Mesendoderm (in vitro differentiated cells): ENCODE data around the gene USP22.

ENCODE experiments used
- DNase-seq: peaks from one replicate; pipeline ENCODE4 v3.0.0; 2013
- H2AK5ac ChIP-seq: 2 replicates; pipeline ENCODE4 v1.6.1; 2013; ENCODE audit warnings: low read length, inconsistent platforms
- H2BK120ac ChIP-seq: 2 replicates; pipeline ENCODE4 v1.6.1; 2013; ENCODE audit warnings: low read depth, mild to moderate bottlenecking, low read length, moderate library complexity, mixed read lengths
- H2BK15ac ChIP-seq: replicated peaks from 2 replicates; pipeline ENCODE4 v1.6.1; 2013; ENCODE audit warnings: low read depth, mild to moderate bottlenecking, moderate library complexity
- H2BK5ac ChIP-seq: 2 replicates; pipeline ENCODE4 v1.6.1; 2013; ENCODE audit warnings: low read length, inconsistent platforms
- H3K18ac ChIP-seq: 2 replicates; pipeline ENCODE4 v1.6.1; 2013; ENCODE audit warnings: mild to moderate bottlenecking, low read length, mixed read lengths
- H3K23ac ChIP-seq: one replicate; pipeline ENCODE4 v1.6.1; 2013; ENCODE audit warnings: low read length
- H3K27ac ChIP-seq: 2 replicates; pipeline ENCODE4 v1.5.1; 2013; ENCODE audit warnings: low read depth, mild to moderate bottlenecking, inconsistent platforms, low read length, moderate library complexity
- H3K27me3 ChIP-seq: 2 replicates; pipeline ENCODE4 v1.6.1; 2013; ENCODE audit warnings: low read length, control low read depth, mild to moderate bottlenecking, inconsistent platforms; ENCODE audit not compliant: insufficient read depth, poor library complexity
- H3K36me3 ChIP-seq: 2 replicates; pipeline ENCODE4 v1.6.1; 2013; ENCODE audit warnings: low read length, inconsistent platforms; ENCODE audit not compliant: control insufficient read depth, insufficient read depth
- H3K4ac ChIP-seq: one replicate; pipeline ENCODE4 v1.6.1; 2013; ENCODE audit warnings: low read depth, mild to moderate bottlenecking, low read length, moderate library complexity
- H3K4me1 ChIP-seq: 2 replicates; pipeline ENCODE4 v1.6.1; 2013; ENCODE audit warnings: low read depth, low read length, inconsistent platforms; ENCODE audit not compliant: control insufficient read depth
- H3K4me2 ChIP-seq: 2 replicates; pipeline ENCODE4 v1.6.1; 2013; ENCODE audit warnings: low read length
- H3K4me3 ChIP-seq: 2 replicates; pipeline ENCODE4 v1.5.1; 2013; ENCODE audit warnings: mild to moderate bottlenecking, low read length
- H3K56ac ChIP-seq: one replicate; pipeline ENCODE4 v1.6.1; 2013; ENCODE audit warnings: low read length
- H3K79me1 ChIP-seq: 2 replicates; pipeline ENCODE4 v1.6.1; 2013; ENCODE audit warnings: low read length, inconsistent platforms
- H3K79me2 ChIP-seq: 2 replicates; pipeline ENCODE4 v1.6.1; 2013; ENCODE audit warnings: mild to moderate bottlenecking, low read length; ENCODE audit not compliant: control insufficient read depth, insufficient read depth
- H3K9ac ChIP-seq: 2 replicates; pipeline ENCODE4 v1.6.1; 2013; ENCODE audit warnings: low read length, inconsistent platforms
- H4K5ac ChIP-seq: one replicate; pipeline ENCODE4 v1.6.1; 2013; ENCODE audit warnings: low read length
- H4K8ac ChIP-seq: one replicate; pipeline ENCODE4 v1.6.1; 2013; ENCODE audit warnings: low read depth, mild to moderate bottlenecking, control low read depth, low read length, moderate library complexity
- WGBS: extraction: QIAGEN DNeasy Blood & Tissue Kit; methylation state at CpG from one replicate; pipeline ENCODE4 v1.1.7; 2013; ENCODE audit warnings: low lambda C conversion rate, missing lambda C conversion rate; ENCODE audit not compliant: insufficient coverage; ENCODE audit errors: extremely low coverage; 5-methylcytosine and 5-hydroxymethylcytosine counted together

Gene USP22

DNA sequence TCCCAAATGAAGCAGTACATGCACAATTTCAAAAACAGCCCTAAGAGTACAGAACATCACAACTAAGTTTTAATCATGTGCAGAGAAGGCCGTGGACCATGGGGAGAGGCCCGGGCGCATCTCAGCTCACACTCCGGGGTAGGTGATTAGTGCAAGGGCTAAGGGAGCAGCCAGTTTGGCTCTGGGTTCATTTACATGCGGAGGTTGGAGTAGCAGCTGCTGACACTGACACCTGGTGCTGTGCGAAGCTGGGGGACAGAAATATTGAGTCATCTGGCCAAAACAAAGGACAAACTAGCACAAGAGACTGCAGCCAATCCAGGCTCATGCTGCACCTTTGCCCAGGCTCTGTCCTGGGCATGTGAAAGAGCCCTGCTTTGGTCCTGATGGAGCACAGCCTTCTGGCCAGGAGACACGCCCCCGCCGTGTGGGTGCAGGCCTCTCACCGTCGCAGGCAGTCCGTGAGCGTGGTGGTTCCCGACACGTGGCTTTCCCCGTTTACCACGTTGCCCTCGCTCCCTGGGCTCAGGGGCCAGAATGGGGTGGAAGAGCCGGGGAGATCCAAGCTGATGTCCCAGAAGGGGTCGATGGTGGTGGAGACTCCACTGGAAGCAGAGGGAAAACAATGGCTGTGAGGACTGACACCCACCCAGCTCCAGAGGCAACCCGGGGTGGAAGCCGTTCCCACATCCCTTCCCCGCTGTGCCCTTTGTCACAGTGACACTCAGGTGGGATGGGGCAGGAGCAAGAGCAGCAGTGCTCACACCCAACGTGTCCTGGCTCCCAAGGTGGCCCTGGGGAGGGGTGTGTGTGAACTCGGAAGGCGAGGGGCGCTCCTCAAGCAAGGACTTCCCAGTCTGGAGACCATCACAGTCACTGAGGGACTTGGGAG, 31.9 kb downstream of the USP22 start:
- H3K36me3 ChIP-seq = peaks cover 65% of the 10 kb centered on the region
- no peak overlapping the region for H4K8ac ChIP-seq
- no peaks in the 10 kb centered on the region for H3K4me1 ChIP-seq
- H3K27ac ChIP-seq = no peak overlapping the region
- no peak overlapping the region for H2BK120ac ChIP-seq
- no peaks in the 10 kb centered on the region for H3K27me3 ChIP-seq
- no peak overlapping the region for H4K5ac ChIP-seq
- no peak overlapping the region for H2BK5ac ChIP-seq
- no peak overlapping the region for H3K23ac ChIP-seq
- H3K4me2 ChIP-seq = no peak overlapping the region
- H2BK15ac ChIP-seq = no peak overlapping the region
- H2AK5ac ChIP-seq = no peak overlapping the region
- H3K9ac ChIP-seq = no peak overlapping the region
- H3K18ac ChIP-seq = no peak overlapping the region
- H3K79me1 ChIP-seq = peaks cover 40% of the 10 kb centered on the region
- WGBS = no CpG with 5 or more reads among the region's 27 CpGs
- peaks cover 48% of the 10 kb centered on the region for H3K79me2 ChIP-seq
- no peak for DNase-seq
- H3K4ac ChIP-seq = no peak overlapping the region
- H3K4me3 ChIP-seq = no peak overlapping the region
- no peak overlapping the region for H3K56ac ChIP-seq

DNA sequence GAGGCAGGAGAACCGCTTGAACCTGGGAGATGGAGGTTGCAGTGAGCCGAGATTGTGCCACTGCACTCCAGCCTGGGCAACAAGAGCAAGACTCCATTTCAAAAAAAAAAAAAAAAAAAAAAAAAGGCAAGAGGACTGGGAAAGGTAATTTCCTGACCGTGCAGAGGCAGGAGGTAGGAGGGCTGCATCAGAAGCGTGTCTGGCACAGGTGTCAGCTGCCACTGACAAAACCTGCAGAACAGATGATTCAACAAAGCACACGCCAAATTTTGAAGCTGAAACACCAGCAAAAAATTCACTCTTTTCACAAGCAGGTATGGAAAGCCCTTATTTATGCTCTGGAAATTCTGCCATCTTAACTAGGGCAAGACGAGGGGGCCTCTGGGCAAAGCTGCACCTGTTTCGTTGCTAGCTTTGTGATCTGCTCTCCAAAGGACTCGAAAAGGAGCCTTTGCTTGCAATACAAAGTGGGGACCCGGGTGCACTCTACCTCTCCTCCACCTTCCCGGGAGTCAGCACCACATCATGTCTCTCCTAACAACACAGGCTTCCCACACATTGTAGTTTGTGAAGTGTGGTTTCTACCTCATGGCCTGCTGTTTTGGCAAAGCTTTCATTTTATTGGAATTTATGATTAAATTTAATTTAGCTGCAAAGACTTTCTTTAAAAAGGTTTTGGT, 33.7 kb downstream of the USP22 start:
- H3K27ac ChIP-seq = no peak overlapping the region
- peaks cover 37% of the 10 kb centered on the region for H3K79me2 ChIP-seq
- H4K5ac ChIP-seq = no peak overlapping the region
- H2AK5ac ChIP-seq = no peak overlapping the region
- no CpG with 5 or more reads among the region's 10 CpGs for WGBS
- H3K18ac ChIP-seq = no peak overlapping the region
- H2BK15ac ChIP-seq = no peak overlapping the region
- no peak overlapping the region for H2BK120ac ChIP-seq
- no peaks in the 10 kb centered on the region for H3K4me1 ChIP-seq
- H3K79me1 ChIP-seq = peaks cover 40% of the 10 kb centered on the region
- no peak for DNase-seq
- H3K4me3 ChIP-seq = no peak overlapping the region
- H3K27me3 ChIP-seq = no peaks in the 10 kb centered on the region
- H3K23ac ChIP-seq = no peak overlapping the region
- H4K8ac ChIP-seq = no peak overlapping the region
- no peak overlapping the region for H3K4me2 ChIP-seq
- H3K56ac ChIP-seq = no peak overlapping the region
- H3K4ac ChIP-seq = no peak overlapping the region
- H3K36me3 ChIP-seq = peaks cover 66% of the 10 kb centered on the region
- H2BK5ac ChIP-seq = no peak overlapping the region
- H3K9ac ChIP-seq = no peak overlapping the region

DNA sequence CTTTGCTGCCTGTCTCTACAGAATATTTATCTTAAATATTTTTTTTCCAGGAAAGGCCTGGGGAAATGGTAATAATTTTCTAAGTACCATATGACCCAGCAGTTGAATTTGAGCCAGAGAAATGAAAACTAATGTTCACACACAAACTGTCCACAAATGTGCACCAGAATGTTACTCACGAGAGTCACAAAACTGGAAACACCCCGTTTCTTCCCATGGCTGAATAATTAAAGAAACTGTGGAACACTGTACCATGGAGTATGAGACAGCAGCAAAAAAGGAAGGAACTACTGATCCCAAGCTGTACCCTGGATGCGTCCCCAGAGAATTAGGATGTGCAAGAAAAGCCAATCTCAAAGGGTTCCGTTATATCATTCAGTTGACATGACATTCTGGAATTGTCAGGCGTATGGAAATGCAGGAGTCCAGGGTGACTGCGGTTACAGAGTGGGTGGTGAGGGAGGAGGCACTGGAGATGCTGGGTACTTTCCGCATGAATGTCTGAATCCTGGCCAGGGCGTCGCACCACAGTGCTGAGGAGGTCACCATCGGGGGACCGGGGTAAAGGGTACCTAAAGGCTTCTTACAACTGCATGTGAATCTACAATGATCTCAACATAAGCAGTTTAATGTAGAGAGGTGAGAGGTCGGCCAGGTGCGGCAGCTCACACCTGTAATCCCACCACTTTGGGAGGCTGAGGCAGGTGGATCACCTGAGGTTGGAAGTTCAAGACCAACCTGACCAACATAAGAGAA, 34.5 kb downstream of the USP22 start:
- Histone ChIP-seq H3K23ac (no peak overlapping the region), H3K9ac (no peak overlapping the region), H2BK15ac (no peak overlapping the region), H3K4me2 (no peak overlapping the region), H3K79me2 (peaks cover 33% of the 10 kb centered on the region), H3K79me1 (peaks cover 39% of the 10 kb centered on the region), H3K27me3 (no peaks in the 10 kb centered on the region), H2AK5ac (no peak overlapping the region), H3K27ac (no peak overlapping the region), H3K36me3 (peaks cover 67% of the 10 kb centered on the region), H3K18ac (no peak overlapping the region), H2BK5ac (no peak overlapping the region), H3K4me1 (no peaks in the 10 kb centered on the region), H3K56ac (no peak overlapping the region), H4K8ac (no peak overlapping the region), H2BK120ac (no peak overlapping the region), H4K5ac (no peak overlapping the region), H3K4me3 (no peak overlapping the region), H3K4ac (no peak overlapping the region)
- whole genome bisulfite sequencing = no CpG with 5 or more reads among the region's 13 CpGs
- DNase-seq = no peak

DNA sequence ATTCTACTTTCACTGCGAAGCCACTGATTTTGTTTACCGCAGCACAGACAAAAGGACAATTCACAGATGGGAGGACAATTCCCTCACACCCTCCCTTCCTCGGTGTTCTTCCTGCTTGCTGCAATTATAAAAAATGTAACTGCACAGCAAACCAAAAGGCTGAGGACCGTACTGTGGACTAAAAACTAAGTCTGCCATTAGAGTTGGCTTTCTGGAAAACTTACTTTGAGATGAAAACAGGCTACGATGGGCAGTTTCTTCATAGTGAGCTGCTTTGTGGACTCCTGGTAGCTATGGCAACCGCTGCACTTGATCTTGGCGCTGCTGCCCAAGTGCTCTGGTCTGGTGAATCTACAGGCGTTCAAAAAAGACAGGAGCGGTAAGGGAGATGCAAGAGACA, 35.2 kb downstream of the USP22 start:
- no peak overlapping the region for H4K5ac ChIP-seq
- no peak overlapping the region for H2BK15ac ChIP-seq
- no peak overlapping the region for H3K56ac ChIP-seq
- H3K79me1 ChIP-seq = peaks cover 37% of the 10 kb centered on the region
- H3K9ac ChIP-seq = no peak overlapping the region
- no peak overlapping the region for H2BK120ac ChIP-seq
- no peak overlapping the region for H4K8ac ChIP-seq
- no peak overlapping the region for H3K27ac ChIP-seq
- no peak overlapping the region for H3K18ac ChIP-seq
- H2AK5ac ChIP-seq = no peak overlapping the region
- no peaks in the 10 kb centered on the region for H3K27me3 ChIP-seq
- H3K4me1 ChIP-seq = no peaks in the 10 kb centered on the region
- H3K4ac ChIP-seq = no peak overlapping the region
- peaks cover 26% of the 10 kb centered on the region for H3K79me2 ChIP-seq
- peaks cover 64% of the 10 kb centered on the region for H3K36me3 ChIP-seq
- H3K4me2 ChIP-seq = no peak overlapping the region
- no peak for DNase-seq
- no CpG with 5 or more reads among the region's 9 CpGs for WGBS
- no peak overlapping the region for H3K4me3 ChIP-seq
- H3K23ac ChIP-seq = no peak overlapping the region
- no peak overlapping the region for H2BK5ac ChIP-seq

DNA sequence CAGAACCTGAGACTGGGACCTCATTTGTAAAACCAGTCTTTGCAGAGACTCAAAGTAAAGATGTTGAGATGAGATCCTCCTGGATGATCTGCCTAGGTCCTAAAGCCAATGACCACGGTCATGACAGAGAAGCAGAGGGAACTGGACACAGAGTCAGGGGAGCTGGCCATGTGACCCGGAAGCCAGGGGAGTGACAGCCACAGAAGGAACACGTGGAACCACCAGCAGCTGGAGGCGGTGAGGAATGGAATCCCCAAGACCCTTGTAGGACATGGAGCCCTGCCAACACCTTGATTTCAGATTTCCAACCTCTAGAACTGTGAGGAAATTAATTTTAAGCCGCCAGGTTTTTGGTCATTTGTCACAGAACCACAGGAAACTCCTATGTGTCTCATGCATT, 37.0 kb downstream of the USP22 start:
- Histone ChIP-seq H2BK5ac (no peak overlapping the region), H3K23ac (no peak overlapping the region), H4K5ac (no peak overlapping the region), H2BK15ac (no peak overlapping the region), H3K4me1 (no peaks in the 10 kb centered on the region), H2AK5ac (no peak overlapping the region), H3K27me3 (no peaks in the 10 kb centered on the region), H3K4me3 (no peak overlapping the region), H3K4ac (no peak overlapping the region), H2BK120ac (no peak overlapping the region), H3K36me3 (peaks cover 57% of the 10 kb centered on the region), H4K8ac (no peak overlapping the region), H3K27ac (no peak overlapping the region), H3K79me1 (peaks cover 29% of the 10 kb centered on the region), H3K18ac (no peak overlapping the region), H3K56ac (no peak overlapping the region), H3K4me2 (no peak overlapping the region), H3K9ac (no peak overlapping the region), H3K79me2 (peaks cover 14% of the 10 kb centered on the region)
- no peak for DNase-seq
- no CpG with 5 or more reads among the region's 5 CpGs for WGBS
